GM19099 (cell line): ENCODE results near the gene ECHDC3.

Experiments
- POLR2A ChIP-seq: IDR thresholded peaks from 3 replicates; pipeline ENCODE4 v1.6.1; 2011; ENCODE audit warnings: low read depth; ENCODE audit not compliant: insufficient read length; ENCODE audit errors: extremely low read depth

ECHDC3 gene

DNA sequence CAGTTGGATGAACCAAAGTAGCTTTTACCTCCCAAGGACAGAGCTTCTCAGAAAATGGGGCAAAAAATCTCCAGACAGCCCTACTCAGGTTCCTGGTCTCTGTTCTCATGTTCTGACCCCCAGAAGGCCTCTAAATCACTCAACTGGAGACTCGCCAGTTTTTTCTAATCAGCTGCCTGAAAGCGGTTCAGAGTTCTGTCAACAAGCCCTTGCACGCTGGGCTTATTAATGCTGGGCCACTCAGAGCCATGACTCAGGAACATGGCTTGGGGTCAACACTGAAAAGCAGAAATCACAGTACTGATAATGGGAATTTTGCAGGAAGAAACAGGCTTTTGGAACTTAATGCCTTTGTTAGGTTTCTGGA lies 15.3 kb downstream of the ECHDC3 start:
- no peak for TF ChIP-seq POLR2A

DNA sequence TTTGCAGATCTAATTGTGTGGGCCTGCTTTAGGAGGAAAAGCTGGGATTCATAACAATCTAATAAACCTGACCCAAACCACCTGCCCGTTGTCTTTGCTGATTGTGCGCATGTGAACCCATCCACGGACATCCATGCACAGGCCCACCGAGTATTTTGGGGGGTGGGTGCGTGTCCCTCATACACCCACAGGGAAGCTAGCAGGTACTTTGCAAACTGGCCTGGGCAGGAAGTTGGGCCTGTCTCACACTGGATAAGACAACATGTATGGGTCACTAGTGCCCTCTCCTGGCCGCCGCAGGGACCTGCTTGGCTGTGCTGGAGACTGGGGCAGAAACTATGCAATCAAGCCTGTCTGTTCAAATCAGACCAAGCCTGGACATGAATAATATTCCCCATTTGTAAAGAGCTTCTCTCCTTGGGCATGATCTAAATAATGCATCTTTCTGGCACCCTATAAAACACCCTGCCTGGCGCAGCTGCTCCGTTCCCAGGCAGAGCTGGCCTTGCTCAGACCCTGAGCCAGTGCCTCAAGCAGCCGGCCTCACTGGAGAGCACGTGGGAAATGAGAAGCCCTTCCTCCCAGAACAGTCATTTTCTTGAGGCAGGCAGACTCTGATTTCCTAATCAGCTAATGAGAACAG lies 15.8 kb downstream of the ECHDC3 start:
- no peak for TF ChIP-seq POLR2A

DNA sequence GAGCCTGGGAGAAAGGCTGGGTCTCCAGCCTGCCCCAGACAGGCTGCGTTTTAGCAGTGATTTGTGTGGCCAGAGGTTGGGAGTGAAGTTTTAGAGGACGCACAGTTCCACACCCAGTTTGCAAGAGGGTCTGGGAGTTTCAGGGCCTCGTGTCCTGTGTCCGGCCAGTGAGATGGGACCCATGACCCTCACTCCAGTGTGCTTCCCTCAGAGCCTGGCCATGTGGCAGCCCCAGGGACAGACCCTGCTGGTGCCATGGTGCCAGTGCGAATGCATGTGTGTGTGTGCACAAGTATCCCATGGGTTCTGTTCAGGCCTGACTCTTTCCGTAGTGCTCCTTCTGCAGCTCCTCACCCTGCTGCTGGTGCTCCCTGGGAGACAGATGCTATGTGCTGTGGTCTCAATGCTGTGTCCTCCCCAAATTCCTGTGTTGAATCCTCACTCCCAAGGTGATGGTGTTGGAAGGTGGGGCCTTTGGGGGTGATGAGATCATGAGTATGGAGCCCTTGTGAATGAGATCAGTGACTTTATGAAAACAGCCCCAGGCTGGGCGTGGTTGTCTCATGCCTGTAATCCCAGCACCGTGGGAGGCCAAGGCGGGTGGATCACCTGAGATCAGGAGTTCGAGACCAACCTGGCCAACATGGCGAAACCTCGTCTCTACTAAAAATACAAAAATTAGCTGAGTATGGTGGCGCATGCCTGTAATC lies 16.5 kb downstream of the ECHDC3 start:
- no peak for TF ChIP-seq POLR2A

- TF ChIP-seq POLR2A = no peak
These were observed 17.2 kb downstream of the ECHDC3 start for GRCh38 chr10:11759347-11759746.

- no peak for TF ChIP-seq POLR2A
These were observed 18.0 kb downstream of the ECHDC3 start for GRCh38 chr10:11760151-11760550.

GRCh38 chr10:11760861-11761260 lies 18.7 kb downstream of the ECHDC3 start:
- no peak for TF ChIP-seq POLR2A

GRCh38 chr10:11761431-11761830 lies 19.2 kb downstream of the ECHDC3 start:
- no peak for TF ChIP-seq POLR2A

DNA sequence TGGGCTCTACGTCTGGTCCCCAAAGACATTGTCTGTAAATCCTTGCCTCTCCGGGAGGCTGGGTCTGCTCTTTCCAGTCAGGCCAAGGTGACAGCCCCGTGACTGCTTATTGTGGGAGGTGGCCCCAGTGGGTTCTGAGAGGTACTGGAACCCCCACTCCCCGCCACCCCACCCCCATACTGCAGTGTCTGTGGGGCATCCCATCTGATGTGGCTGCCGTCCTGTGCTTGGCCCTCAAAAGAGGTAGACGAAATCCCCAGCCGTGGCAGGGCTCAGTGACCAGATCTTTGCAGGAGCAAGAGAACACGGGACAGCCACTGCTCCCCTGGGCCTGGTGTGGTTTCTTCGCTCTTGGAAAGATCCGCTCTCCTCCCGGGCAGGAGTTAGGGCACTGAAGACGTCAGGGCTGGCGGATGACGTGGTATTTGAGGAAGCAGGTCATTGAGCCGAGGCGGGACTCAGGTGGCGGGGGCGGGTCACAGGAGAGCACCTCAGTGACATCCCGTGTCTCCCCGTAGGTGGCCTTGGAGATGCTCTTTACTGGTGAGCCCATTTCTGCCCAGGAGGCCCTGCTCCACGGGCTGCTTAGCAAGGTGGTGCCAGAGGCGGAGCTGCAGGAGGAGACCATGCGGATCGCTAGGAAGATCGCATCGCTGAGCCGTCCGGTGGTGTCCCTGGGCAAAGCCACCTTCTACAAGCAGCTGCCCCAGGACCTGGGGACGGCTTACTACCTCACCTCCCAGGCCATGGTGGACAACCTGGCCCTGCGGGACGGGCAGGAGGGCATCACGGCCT lies 20.7 kb downstream of the ECHDC3 start:
- TF ChIP-seq POLR2A = no peak

DNA sequence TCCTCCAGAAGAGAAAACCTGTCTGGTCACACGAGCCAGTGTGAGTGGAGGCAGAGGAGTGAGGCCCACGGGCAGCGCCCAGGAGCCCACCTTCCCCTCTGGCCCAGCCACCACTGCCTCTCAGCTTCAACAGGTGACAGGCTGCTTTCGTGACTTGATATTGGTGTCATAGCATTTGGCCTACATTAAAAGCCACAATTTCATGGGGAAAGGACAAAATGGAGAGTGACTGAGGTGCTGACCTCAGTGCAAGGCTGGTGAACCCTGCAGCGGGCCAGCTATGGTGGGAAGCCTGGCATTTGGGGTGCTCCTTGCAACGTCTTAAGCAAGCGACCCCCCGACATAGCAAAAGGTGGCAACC lies 21.3 kb downstream of the ECHDC3 start:
- no peak for TF ChIP-seq POLR2A

DNA sequence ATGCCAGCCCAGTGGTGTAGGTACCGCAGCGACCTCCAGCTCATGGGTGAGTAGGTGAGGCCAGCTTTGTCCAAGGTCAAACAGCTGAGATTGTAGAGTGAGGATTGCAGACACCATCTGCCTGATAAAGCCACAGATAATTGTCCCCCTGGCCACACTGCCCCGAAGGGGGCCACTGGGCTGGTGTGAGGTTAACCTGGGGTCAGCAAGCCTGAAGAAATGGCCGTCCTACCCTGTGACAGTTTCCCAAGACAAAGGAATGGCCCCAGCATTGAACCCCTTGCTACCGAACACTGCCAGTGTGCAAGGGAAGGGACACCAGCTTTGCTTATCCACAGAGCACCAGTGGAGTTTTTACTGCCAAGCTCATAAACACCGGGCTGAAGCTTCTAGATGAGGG lies 23.0 kb downstream of the ECHDC3 start:
- no peak for TF ChIP-seq POLR2A

DNA sequence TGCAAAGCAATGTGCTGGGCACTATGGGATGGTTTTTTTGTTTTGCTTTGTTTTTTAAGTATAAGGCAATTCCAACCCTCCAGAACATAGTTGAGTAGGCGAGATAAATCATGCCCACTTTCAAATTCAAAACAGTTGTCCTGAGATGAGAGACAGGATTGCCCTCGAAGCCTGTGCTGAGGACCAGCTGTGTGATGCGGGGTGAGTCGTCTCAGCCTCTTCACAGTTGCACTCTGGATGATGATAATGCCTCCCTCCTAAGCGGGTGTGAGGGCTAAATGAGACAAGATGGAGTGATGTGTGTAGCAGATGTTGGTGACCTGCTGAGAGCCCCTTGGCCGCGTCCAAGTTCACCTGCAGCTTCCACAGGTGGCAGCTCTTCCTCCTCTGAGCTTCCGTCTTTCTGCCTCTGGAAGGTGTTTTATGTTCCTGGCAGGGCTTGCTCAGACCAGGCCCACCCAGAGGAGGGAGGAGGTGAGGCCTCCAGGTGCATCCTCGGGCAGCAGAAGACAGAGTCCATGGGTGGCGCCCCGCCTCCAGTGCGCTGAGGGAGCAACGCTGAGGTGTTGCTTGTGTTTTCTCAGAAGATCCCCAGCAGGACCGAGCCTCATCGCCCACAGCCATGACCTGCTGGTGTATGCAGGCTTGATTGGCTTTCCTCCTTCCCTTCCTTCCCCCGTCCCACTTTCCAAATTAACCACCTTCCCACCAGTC lies 30.6 kb downstream of the ECHDC3 start:
- TF ChIP-seq POLR2A = no peak

DNA sequence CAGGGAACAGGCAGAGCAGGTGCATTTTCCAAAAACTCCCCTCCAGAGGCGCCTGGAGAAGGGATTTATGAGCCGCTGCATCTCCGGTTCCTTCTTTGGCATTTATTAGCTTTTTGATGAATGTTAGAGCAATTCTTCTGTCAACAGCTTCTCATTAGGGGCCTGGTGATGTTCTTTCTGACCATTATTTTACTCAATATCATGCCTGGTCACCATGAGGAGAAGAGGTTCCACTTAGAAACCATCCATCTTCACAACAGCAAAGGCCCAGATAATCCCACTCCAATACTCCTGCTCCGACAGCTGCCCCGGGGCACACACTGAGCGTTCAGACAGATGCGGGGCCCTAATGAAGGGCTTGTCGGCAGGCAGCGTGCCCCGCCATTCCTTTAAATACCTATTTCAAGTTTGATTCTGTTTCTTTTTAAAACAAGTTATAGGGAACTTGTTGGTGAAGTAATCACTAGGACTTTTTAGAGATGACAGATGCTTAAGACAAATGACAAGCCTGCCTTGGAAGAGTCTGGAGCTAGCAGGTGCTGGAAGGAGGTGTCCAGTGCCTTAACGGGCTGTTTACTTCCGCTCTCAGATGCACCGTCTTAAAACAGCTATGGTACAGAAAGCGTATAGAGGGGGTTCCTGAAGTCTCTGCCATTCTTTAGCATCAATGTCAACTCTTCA lies 31.7 kb downstream of the ECHDC3 start:
- no peak for TF ChIP-seq POLR2A

- TF ChIP-seq POLR2A = no peak
These were observed 33.2 kb downstream of the ECHDC3 start for GRCh38 chr10:11775412-11775811.

- TF ChIP-seq POLR2A = no peak
These were observed 33.9 kb downstream of the ECHDC3 start for GRCh38 chr10:11776080-11776479.

GRCh38 chr10:11781114-11781513 lies 38.9 kb downstream of the ECHDC3 start:
- no peak for TF ChIP-seq POLR2A
